T-helper 2 cell treated with Interferon-gamma antibody and Interleukin-4, amounts not matched to agents 5 μg/mL and 100 μg/mL, for 36 hours (primary cell): Measurements from ENCODE around the gene GRID1.

ENCODE experiments used
- DNase-seq: peaks from one replicate; pipeline ENCODE4 v3.0.0; 2021; ENCODE audit warnings: low spot score
- H3K27ac Mint-ChIP-seq: one replicate; pipeline ENCODE4 v1.8.0; 2021; ENCODE audit warnings: mild to moderate bottlenecking, mixed read lengths
- H3K27me3 Mint-ChIP-seq: one replicate; pipeline ENCODE4 v1.8.0; 2021; ENCODE audit warnings: low read depth, mixed read lengths
- H3K36me3 Mint-ChIP-seq: one replicate; pipeline ENCODE4 v1.8.0; 2021; ENCODE audit warnings: low read depth, mixed read lengths
- H3K4me1 Mint-ChIP-seq: one replicate; pipeline ENCODE4 v1.8.0; 2021; ENCODE audit warnings: low read depth, mixed read lengths
- H3K4me3 Mint-ChIP-seq: one replicate; pipeline ENCODE4 v1.8.0; 2022; ENCODE audit warnings: mild to moderate bottlenecking, moderate library complexity, mixed read lengths
- H3K9me3 Mint-ChIP-seq: one replicate; pipeline ENCODE4 v1.8.0; 2021; ENCODE audit warnings: mixed read lengths

The GRID1 gene

GRCh38 chr10:85922356-85923129 is 444.1 kb downstream of the GRID1 start:
- no peak for DNase-seq
- Mint-ChIP-seq H3K9me3 (no peaks in the 10 kb centered on the region), H3K27me3 (peaks cover 2% of the 10 kb centered on the region), H3K4me1 (no peaks in the 10 kb centered on the region), H3K36me3 (no peaks in the 10 kb centered on the region), H3K27ac (no peak overlapping the region), H3K4me3 (no peak overlapping the region)

GRCh38 chr10:85921789-85922188 is 444.8 kb downstream of the GRID1 start:
- Mint-ChIP-seq H3K27me3 (peaks cover 2% of the 10 kb centered on the region), H3K9me3 (no peaks in the 10 kb centered on the region), H3K36me3 (no peaks in the 10 kb centered on the region), H3K4me3 (no peak overlapping the region), H3K4me1 (no peaks in the 10 kb centered on the region), H3K27ac (no peak overlapping the region)
- no peak for DNase-seq

- no peak for DNase-seq
- Mint-ChIP-seq H3K4me3 (no peak overlapping the region), H3K4me1 (no peaks in the 10 kb centered on the region), H3K36me3 (no peaks in the 10 kb centered on the region), H3K27ac (no peak overlapping the region), H3K9me3 (no peaks in the 10 kb centered on the region), H3K27me3 (peaks cover 2% of the 10 kb centered on the region)
Observed at GRCh38 chr10:85920311-85920710, 446.3 kb downstream of the GRID1 start.

GRCh38 chr10:85919491-85920021 is 447.0 kb downstream of the GRID1 start:
- no peaks in the 10 kb centered on the region for H3K4me1 Mint-ChIP-seq
- H3K9me3 Mint-ChIP-seq = no peaks in the 10 kb centered on the region
- H3K4me3 Mint-ChIP-seq = no peak overlapping the region
- H3K27me3 Mint-ChIP-seq = peaks cover 2% of the 10 kb centered on the region
- no peaks in the 10 kb centered on the region for H3K36me3 Mint-ChIP-seq
- no peak overlapping the region for H3K27ac Mint-ChIP-seq
- DNase-seq = no peak

GRCh38 chr10:85918371-85918770 is 448.2 kb downstream of the GRID1 start:
- no peaks in the 10 kb centered on the region for H3K9me3 Mint-ChIP-seq
- H3K36me3 Mint-ChIP-seq = no peaks in the 10 kb centered on the region
- no peaks in the 10 kb centered on the region for H3K4me1 Mint-ChIP-seq
- no peak overlapping the region for H3K27ac Mint-ChIP-seq
- H3K27me3 Mint-ChIP-seq = peaks cover 2% of the 10 kb centered on the region
- DNase-seq = no peak
- no peak overlapping the region for H3K4me3 Mint-ChIP-seq

- no peak overlapping the region for H3K4me3 Mint-ChIP-seq
- no peak overlapping the region for H3K27ac Mint-ChIP-seq
- no peak for DNase-seq
- no peaks in the 10 kb centered on the region for H3K36me3 Mint-ChIP-seq
- H3K27me3 Mint-ChIP-seq = peaks cover 2% of the 10 kb centered on the region
- no peaks in the 10 kb centered on the region for H3K4me1 Mint-ChIP-seq
- no peaks in the 10 kb centered on the region for H3K9me3 Mint-ChIP-seq
Observed at GRCh38 chr10:85917601-85918000, 449.0 kb downstream of the GRID1 start.

GRCh38 chr10:85916994-85917573 is 449.5 kb downstream of the GRID1 start:
- Mint-ChIP-seq H3K4me3 (no peak overlapping the region), H3K27me3 (peaks cover 2% of the 10 kb centered on the region), H3K36me3 (no peaks in the 10 kb centered on the region), H3K4me1 (no peaks in the 10 kb centered on the region), H3K9me3 (no peaks in the 10 kb centered on the region), H3K27ac (no peak overlapping the region)
- no peak for DNase-seq

GRCh38 chr10:85916286-85916685 is 450.3 kb downstream of the GRID1 start:
- Mint-ChIP-seq H3K4me3 (no peak overlapping the region), H3K27ac (no peak overlapping the region), H3K27me3 (peaks cover 2% of the 10 kb centered on the region), H3K36me3 (no peaks in the 10 kb centered on the region), H3K9me3 (no peaks in the 10 kb centered on the region), H3K4me1 (no peaks in the 10 kb centered on the region)
- no peak for DNase-seq

- Mint-ChIP-seq H3K27ac (no peak overlapping the region), H3K27me3 (peaks cover 2% of the 10 kb centered on the region), H3K4me1 (no peaks in the 10 kb centered on the region), H3K36me3 (no peaks in the 10 kb centered on the region), H3K9me3 (no peaks in the 10 kb centered on the region), H3K4me3 (no peak overlapping the region)
- DNase-seq = no peak
Observed at GRCh38 chr10:85915245-85915846, 451.2 kb downstream of the GRID1 start.

GRCh38 chr10:85914720-85915119 is 451.9 kb downstream of the GRID1 start:
- no peaks in the 10 kb centered on the region for H3K9me3 Mint-ChIP-seq

GRCh38 chr10:85908462-85908861 is 458.1 kb downstream of the GRID1 start:
- no peaks in the 10 kb centered on the region for H3K9me3 Mint-ChIP-seq
- H3K36me3 Mint-ChIP-seq = no peaks in the 10 kb centered on the region
- H3K4me3 Mint-ChIP-seq = no peak overlapping the region
- H3K27me3 Mint-ChIP-seq = peaks cover 10% of the 10 kb centered on the region
- no peak for DNase-seq
- H3K4me1 Mint-ChIP-seq = no peaks in the 10 kb centered on the region
- H3K27ac Mint-ChIP-seq = no peak overlapping the region

More at GRCh38 chr10:85914720-85915119, 451.9 kb downstream of the GRID1 start:
- no peak for DNase-seq
- H3K4me3 Mint-ChIP-seq = no peak overlapping the region
- H3K36me3 Mint-ChIP-seq = no peaks in the 10 kb centered on the region
- H3K4me1 Mint-ChIP-seq = no peaks in the 10 kb centered on the region
- H3K27ac Mint-ChIP-seq = no peak overlapping the region
- H3K27me3 Mint-ChIP-seq = peaks cover 2% of the 10 kb centered on the region

GRCh38 chr10:85902051-85902450 is 464.5 kb downstream of the GRID1 start:
- Mint-ChIP-seq H3K9me3 (no peaks in the 10 kb centered on the region), H3K27me3 (peaks cover 6% of the 10 kb centered on the region), H3K4me3 (no peak overlapping the region), H3K4me1 (no peaks in the 10 kb centered on the region), H3K36me3 (no peaks in the 10 kb centered on the region), H3K27ac (no peak overlapping the region)
- no peak for DNase-seq

GRCh38 chr10:85901599-85901998 is 465.0 kb downstream of the GRID1 start:
- Mint-ChIP-seq H3K27me3 (peaks cover 5% of the 10 kb centered on the region), H3K9me3 (no peaks in the 10 kb centered on the region), H3K4me3 (no peak overlapping the region), H3K4me1 (no peaks in the 10 kb centered on the region), H3K36me3 (no peaks in the 10 kb centered on the region), H3K27ac (no peak overlapping the region)
- no peak for DNase-seq

GRCh38 chr10:85900487-85900886 is 466.1 kb downstream of the GRID1 start:
- H3K27ac Mint-ChIP-seq = no peak overlapping the region
- no peaks in the 10 kb centered on the region for H3K36me3 Mint-ChIP-seq
- no peaks in the 10 kb centered on the region for H3K9me3 Mint-ChIP-seq
- no peak overlapping the region for H3K4me3 Mint-ChIP-seq
- no peaks in the 10 kb centered on the region for H3K4me1 Mint-ChIP-seq
- H3K27me3 Mint-ChIP-seq = no peaks in the 10 kb centered on the region
- DNase-seq = no peak
